GM12872 (cell line): Measurements from ENCODE around the gene CENPP.

Experiments used
- TF ChIP-seq, protein P1 (sequence below): IDR thresholded peaks from 3 replicates; pipeline ENCODE4 v1.5.1; 2011; ENCODE audit warnings: low read depth, mild to moderate bottlenecking, low read length, moderate library complexity; ENCODE audit not compliant: insufficient read depth

CENPP gene

DNA sequence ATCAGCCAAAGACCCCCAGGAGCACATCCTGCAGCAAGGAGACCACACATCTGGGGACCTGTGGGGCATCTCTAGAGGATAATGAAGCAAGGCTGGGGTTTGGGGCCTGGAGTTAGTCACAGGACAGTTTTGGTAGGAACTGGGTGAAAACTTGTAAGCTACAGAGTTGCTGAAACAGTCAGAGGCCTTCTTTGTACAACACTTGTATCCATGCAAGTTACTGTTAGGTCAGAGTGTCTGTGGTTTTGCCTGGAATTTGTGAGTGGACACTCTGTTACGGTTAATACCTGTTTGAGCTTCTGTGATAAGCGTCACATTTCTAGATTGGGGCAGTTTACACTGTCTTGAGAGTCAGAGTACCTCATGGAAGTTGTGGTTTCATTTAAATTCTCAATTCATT, 179.1 kb downstream of the CENPP start:
- TF ChIP-seq, protein P1, sequence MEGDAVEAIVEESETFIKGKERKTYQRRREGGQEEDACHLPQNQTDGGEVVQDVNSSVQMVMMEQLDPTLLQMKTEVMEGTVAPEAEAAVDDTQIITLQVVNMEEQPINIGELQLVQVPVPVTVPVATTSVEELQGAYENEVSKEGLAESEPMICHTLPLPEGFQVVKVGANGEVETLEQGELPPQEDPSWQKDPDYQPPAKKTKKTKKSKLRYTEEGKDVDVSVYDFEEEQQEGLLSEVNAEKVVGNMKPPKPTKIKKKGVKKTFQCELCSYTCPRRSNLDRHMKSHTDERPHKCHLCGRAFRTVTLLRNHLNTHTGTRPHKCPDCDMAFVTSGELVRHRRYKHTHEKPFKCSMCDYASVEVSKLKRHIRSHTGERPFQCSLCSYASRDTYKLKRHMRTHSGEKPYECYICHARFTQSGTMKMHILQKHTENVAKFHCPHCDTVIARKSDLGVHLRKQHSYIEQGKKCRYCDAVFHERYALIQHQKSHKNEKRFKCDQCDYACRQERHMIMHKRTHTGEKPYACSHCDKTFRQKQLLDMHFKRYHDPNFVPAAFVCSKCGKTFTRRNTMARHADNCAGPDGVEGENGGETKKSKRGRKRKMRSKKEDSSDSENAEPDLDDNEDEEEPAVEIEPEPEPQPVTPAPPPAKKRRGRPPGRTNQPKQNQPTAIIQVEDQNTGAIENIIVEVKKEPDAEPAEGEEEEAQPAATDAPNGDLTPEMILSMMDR = no peak

- TF ChIP-seq, protein P1 = no peak
Measured at GRCh38 chr9:92506184-92506857, 180.6 kb downstream of the CENPP start.

- TF ChIP-seq, protein P1 = no peak
Measured at GRCh38 chr9:92507005-92507404, 181.3 kb downstream of the CENPP start.

GRCh38 chr9:92507496-92507895, 181.7 kb downstream of the CENPP start:
- TF ChIP-seq, protein P1 = no peak

- TF ChIP-seq, protein P1 = no peak
Measured at GRCh38 chr9:92508018-92508820, 182.5 kb downstream of the CENPP start.

GRCh38 chr9:92509050-92509449, 183.3 kb downstream of the CENPP start:
- TF ChIP-seq, protein P1 = no peak

- TF ChIP-seq, protein P1 = no peak
Measured at GRCh38 chr9:92510747-92511146, 185.0 kb downstream of the CENPP start.
